Neuron (in vitro differentiated cells): ENCODE results near the gene ANKRD27.
"Not testable (repeated sequence)": the region's sequence is repeated elsewhere in the genome, so short reads cannot be mapped to it uniquely, and the experiment has no call there.

Experiments
- H2AFZ ChIP-seq: one replicate; pipeline ENCODE4 v1.6.1; 2013; ENCODE audit warnings: low read depth, mild to moderate bottlenecking, inconsistent platforms, low read length, moderate library complexity
- H3K27me3 ChIP-seq: one replicate; pipeline ENCODE4 v1.6.1; 2013; ENCODE audit warnings: low read length; ENCODE audit not compliant: insufficient read depth
- H3K36me3 ChIP-seq: one replicate; pipeline ENCODE4 v1.6.1; 2013; ENCODE audit warnings: low read length; ENCODE audit not compliant: insufficient read depth
- H3K4me1 ChIP-seq: one replicate; pipeline ENCODE4 v1.6.1; 2013; ENCODE audit warnings: low read length; ENCODE audit not compliant: insufficient read depth
- H3K4me3 ChIP-seq: 2 replicates; pipeline ENCODE4 v1.5.1; 2013; ENCODE audit warnings: mild to moderate bottlenecking, low read length, moderate library complexity
- H3K9me3 ChIP-seq: one replicate; pipeline ENCODE4 v1.6.1; 2013; ENCODE audit warnings: low read length

The ANKRD27 gene

DNA sequence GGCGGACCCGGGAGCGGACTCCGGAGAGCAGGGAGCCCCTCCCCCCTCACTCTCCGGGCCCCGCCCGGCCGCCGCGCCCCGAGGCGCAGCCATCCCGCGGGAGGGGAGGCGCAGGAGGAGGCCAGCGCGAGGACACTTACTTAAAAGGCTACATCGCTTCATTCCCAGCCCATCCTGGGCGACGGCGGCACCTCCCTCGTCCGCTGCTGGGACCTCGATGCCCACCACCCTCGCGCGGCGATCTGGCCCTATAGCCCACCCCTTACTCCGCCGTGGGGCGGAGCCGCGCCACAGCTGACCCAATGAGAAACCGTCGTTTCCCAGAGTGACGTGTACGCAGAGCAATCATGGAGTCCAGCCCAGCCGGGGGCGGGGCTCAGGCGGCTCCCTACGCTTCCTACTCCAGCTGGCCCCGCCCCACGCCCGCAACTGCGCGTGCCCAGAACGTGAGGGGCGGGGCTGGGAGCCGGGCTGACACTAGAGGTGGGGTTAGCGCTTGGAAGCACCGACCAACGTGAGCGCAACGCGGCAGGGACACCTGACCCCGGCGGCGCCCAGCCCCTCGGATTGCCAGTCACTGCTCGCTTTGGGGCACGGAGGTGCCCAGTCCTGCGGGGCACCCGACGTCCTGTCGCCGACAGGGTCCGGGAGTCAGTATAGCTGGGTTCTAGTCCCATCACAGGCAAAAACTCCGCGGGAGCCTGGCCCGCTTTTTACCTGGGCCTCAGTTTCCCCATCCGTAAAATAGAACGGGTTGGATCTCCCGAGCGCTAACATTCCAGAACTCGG is at the start of gene ANKRD27:
Gene ANKRD27, minus strand, starts transcription at position 250 of the 789 bp plus-strand sequence. CDS start 16,165 bp downstream, outside the sequence.
- H3K4me1 ChIP-seq, result peaks cover 9% of the 10 kb centered on the region
- H2AFZ ChIP-seq, result peak within 1 kb of the TSS; percentile 50
- peak within 1 kb of the TSS; percentile 84 for H3K4me3 ChIP-seq
- H3K36me3 ChIP-seq, result no peaks in the 10 kb centered on the region
- no peaks in the 10 kb centered on the region for H3K9me3 ChIP-seq
- peaks cover 32% of the 10 kb centered on the region for H3K27me3 ChIP-seq

DNA sequence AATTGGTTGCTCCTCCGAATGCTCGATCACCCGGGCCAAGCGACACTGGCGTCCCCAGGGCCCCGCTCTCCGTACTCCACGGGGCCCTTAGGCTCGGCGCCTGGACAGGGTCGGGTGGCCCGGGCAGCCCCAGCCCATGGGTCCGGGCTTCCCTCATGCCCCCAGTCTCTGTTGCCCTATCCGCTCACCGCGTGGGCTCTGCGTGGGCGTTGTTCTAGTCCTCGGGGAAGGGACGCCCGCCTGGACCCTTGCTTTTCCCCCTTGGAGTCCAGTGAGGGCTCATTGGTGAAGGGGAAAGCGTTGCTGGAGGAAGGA is 45.9 kb upstream of the ANKRD27 start:
- peaks cover 2% of the 10 kb centered on the region for H3K9me3 ChIP-seq
- H2AFZ ChIP-seq, result no peak overlapping the region
- no peaks in the 10 kb centered on the region for H3K4me1 ChIP-seq
- H3K27me3 ChIP-seq, result no peaks in the 10 kb centered on the region
- no peak overlapping the region for H3K4me3 ChIP-seq
- H3K36me3 ChIP-seq, result no peaks in the 10 kb centered on the region

DNA sequence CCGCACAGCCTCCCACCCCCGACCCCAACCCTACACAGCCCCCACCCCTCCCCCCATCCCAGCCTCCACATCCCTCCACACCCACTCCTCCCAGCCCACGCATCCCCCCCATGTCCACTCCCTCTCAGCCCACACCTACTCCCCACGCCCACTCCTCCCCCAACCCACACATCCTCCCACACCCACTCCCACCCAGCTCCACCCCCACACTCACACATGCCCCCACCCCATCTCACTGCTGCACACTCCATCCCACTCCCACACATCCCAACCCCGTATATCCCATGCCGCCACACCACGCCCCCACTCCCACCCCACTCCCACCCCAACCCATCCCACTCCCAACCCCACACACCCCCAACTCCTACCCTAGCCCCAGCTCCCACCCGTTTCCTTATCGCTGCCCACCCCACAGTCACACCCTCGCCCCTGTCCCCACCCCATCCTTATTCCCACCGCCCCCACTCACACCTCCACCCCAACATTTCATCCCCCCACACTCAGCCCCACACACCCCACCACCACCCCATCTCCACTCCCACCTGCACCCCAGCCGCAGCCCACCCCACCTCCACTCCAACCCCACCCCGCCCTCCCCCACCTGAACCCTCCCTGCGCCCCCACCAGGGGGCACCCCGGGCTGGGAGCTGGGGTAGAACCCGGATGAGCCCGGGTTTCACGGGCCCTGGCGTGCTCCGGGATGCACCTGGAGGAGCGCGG is 45.4 kb upstream of the ANKRD27 start:
- Histone ChIP-seq H3K36me3 (no peaks in the 10 kb centered on the region), H3K4me3 (no peak overlapping the region), H3K27me3 (no peaks in the 10 kb centered on the region), H3K9me3 (peaks cover 2% of the 10 kb centered on the region), H2AFZ (no peak overlapping the region), H3K4me1 (no peaks in the 10 kb centered on the region)

DNA sequence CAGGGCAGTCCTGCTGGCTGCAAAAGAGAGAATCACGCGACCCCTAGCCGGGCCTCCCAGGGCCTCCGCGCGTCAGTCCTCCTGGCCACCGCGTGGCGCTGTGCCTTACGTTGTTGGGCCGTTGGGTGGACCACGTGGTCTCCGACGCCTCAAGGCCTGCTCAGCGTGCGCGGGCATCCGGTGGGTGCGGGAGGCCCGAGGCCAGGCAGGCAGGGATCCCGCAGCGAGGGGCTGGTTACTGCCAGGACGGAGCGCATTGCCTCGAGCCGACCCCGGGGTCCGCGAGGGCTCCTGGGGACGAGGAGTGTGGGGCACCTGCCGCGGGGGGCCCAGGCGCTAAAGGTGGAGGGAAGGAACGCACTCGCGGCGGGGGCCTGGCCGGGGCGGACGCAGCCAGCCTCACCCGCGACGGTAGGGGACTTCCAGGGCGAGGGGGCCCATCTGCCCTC is 44.7 kb upstream of the ANKRD27 start, which contains the start of gene TDRD12:
Gene TDRD12, plus strand, starts transcription at position 157 of the 449 bp plus-strand sequence. CDS start 306 bp downstream, outside the sequence.
- Histone ChIP-seq H3K4me1 (no peaks in the 10 kb centered on the region), H3K36me3 (no peaks in the 10 kb centered on the region), H3K9me3 (peaks cover 2% of the 10 kb centered on the region), H2AFZ (no peak within 1 kb of the TSS), H3K27me3 (no peaks in the 10 kb centered on the region), H3K4me3 (no peak within 1 kb of the TSS)

DNA sequence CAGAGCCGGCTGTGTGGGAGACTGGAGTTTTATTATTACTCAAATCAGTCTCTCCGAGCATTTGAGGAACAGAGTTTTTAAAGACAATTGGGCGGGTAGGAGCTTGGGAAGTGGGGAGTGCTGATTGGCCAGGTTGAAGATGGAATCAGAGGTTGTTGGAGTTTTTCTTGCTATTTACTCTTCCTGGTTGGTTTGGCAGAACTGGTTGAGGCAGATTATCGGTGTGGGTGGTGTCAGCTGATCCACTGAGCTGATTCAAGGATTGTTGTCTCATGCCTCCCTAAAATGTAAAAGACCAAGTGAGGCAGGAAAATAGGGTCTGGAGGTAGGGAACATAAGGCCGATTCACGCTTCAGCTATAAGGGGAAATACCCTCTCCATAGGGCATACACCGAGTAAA is 43.3 kb upstream of the ANKRD27 start:
- Histone ChIP-seq H3K9me3 (peaks cover 2% of the 10 kb centered on the region), H3K36me3 (no peaks in the 10 kb centered on the region), H3K4me1 (no peaks in the 10 kb centered on the region), H2AFZ (no peak overlapping the region), H3K27me3 (no peaks in the 10 kb centered on the region), H3K4me3 (no peak overlapping the region)

DNA sequence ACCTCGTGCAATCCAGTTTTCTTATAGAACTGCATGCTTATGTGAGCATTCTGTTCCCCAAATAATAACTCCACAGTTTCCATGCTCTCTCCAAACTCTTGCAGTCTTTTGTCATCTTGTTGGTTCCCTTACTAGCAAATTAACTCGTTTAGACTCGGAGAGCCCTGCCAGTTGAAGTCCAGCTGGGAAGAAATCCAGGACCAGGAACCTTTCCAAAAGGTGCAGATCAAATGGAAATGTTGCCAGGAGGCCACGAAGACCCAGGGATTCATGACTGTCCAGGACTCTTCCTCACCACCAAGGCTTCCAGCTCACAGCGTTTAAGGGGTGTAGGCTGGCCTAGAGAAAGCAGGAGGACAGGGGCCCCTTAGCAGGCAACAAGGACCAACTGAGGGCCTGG is 42.5 kb upstream of the ANKRD27 start:
- no peak overlapping the region for H3K4me3 ChIP-seq
- H3K4me1 ChIP-seq, result no peaks in the 10 kb centered on the region
- no peak overlapping the region for H2AFZ ChIP-seq
- H3K36me3 ChIP-seq, result no peaks in the 10 kb centered on the region
- no peaks in the 10 kb centered on the region for H3K27me3 ChIP-seq
- H3K9me3 ChIP-seq, result peaks cover 2% of the 10 kb centered on the region

DNA sequence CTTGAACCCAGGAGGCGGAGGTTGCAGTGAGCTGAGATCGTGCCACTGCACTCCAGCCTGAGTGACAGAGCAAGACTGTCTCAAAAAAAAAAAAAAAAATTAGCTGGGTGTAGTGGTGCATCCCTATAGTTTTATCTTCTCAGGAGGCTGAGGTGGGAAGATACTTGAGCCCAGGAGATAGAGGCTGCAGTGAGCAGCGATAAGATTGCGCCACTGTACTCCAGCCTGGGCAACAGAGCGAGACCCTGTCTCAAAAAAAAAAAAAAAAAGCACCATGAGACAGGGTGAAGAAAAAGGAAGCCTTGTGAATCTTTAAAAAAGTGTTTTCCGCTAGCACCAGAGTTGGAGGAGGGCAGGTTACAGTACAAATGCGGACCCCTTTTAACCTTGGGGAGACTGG is 41.2 kb upstream of the ANKRD27 start:
- not testable (repeated sequence) for H3K4me3 ChIP-seq, H3K9me3 ChIP-seq, H3K4me1 ChIP-seq, H3K36me3 ChIP-seq, H3K27me3 ChIP-seq, H2AFZ ChIP-seq

DNA sequence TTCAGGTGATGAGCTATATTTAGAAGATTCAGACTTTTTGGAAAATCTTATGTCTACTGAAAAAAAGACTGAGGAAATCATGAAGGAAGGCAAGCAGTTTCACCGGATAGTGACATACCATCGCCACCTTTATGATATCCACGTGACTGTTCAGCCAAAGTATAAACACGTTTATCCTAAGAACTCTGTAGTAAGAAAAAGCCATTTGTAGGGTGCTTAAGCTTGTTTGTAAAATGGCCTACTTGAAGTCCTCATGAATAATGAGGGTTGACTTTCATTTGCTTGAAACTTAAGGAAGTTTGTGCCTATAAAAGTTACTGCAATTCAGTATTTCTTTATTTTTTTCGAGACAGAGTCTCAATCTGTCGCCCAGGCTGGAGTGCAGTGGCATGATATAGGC is 36.8 kb upstream of the ANKRD27 start:
- H3K9me3 ChIP-seq, result no peaks in the 10 kb centered on the region
- H3K4me3 ChIP-seq, result no peak overlapping the region
- no peaks in the 10 kb centered on the region for H3K36me3 ChIP-seq
- H3K4me1 ChIP-seq, result no peaks in the 10 kb centered on the region
- H2AFZ ChIP-seq, result no peak overlapping the region
- no peaks in the 10 kb centered on the region for H3K27me3 ChIP-seq

DNA sequence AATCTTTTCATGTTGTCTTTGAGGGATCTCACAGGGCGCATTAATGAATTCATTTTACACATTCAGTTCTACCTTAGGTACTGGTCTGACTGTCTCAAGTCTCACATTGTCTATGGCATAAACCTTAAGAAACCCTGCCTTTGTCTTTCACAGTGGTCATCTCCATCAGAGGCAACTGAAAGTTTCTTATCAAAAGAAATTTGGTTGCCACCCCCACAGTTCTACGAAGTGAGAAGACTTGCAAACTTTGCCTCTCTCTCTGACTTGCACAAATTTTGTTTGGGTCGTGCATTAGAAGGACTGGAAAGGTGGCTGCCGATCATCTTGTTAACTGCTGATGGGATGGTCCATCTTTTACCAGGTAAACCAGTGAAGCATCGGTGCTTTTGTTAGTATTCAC is 34.1 kb upstream of the ANKRD27 start:
- H3K27me3 ChIP-seq, result no peaks in the 10 kb centered on the region
- H3K9me3 ChIP-seq, result no peaks in the 10 kb centered on the region
- no peaks in the 10 kb centered on the region for H3K36me3 ChIP-seq
- no peaks in the 10 kb centered on the region for H3K4me1 ChIP-seq
- no peak overlapping the region for H2AFZ ChIP-seq
- no peak overlapping the region for H3K4me3 ChIP-seq

DNA sequence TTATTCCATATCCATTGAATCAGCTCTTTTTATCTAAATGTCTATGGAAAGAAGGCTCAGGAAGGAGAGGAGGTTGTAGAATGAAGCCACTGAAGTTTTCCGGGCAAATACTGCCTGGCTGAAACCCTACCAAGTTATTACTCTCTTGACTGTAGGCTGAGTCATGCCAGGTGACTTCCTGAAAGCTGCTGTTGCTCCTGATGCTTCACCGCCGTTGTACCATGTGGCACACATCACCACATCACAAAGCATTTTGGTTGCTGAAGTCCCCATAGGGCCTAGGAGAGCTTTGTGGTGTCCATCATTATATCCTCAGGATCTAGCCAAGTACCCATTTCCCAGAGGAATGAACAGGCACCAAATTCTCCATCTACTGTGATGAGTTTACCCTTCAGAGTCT is 33.5 kb upstream of the ANKRD27 start:
- H3K36me3 ChIP-seq, result no peaks in the 10 kb centered on the region
- H3K4me1 ChIP-seq, result no peaks in the 10 kb centered on the region

DNA sequence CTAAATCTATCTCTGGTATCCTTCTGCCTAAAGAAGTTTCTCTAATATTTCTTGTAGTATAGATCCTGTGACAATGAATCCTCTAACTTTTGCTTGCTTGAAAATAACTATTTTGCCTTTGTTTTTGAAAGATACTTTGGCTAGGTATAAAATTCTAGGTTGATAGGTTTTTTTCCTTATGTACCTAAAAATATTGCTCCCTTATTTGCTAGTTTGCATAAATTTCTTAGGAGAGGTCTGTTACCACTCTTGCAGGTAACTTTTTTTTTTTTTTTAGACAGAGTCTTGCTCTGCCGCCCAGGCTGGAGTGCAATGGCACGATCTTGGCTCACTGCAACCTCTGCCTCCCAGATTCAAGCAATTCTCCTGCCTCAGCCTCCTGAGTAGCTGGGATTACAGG is 29.0 kb upstream of the ANKRD27 start:
- H3K4me1 ChIP-seq, H3K4me3 ChIP-seq, H3K36me3 ChIP-seq, H3K9me3 ChIP-seq, H3K27me3 ChIP-seq, H2AFZ ChIP-seq: not testable (repeated sequence)

More for the DNA sequence above, 33.5 kb upstream of the ANKRD27 start:
- Histone ChIP-seq H3K27me3 (no peaks in the 10 kb centered on the region), H2AFZ (no peak overlapping the region), H3K4me3 (no peak overlapping the region), H3K9me3 (no peaks in the 10 kb centered on the region)

DNA sequence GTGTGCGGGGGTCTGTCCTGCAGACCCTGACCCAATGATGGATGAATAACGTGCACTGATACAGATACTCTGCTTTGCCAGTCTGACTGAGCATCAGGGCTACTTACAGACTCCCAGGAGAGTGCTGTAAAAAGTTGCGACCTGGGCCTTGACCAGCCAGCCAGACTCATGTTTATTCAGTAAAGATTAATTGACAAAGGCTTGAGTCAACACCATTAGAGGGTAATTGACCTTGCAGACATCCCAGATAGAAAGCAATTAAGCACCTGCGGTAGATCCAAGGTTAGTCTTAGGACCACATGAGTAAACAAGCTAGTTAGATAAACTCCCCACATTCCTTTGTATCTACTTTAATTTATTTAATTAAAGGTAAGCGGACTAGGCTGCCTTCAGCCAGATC is 27.0 kb upstream of the ANKRD27 start:
- no peaks in the 10 kb centered on the region for H3K27me3 ChIP-seq
- no peaks in the 10 kb centered on the region for H3K4me1 ChIP-seq
- H3K4me3 ChIP-seq, result no peak overlapping the region
- no peaks in the 10 kb centered on the region for H3K9me3 ChIP-seq
- no peak overlapping the region for H2AFZ ChIP-seq
- H3K36me3 ChIP-seq, result no peaks in the 10 kb centered on the region

DNA sequence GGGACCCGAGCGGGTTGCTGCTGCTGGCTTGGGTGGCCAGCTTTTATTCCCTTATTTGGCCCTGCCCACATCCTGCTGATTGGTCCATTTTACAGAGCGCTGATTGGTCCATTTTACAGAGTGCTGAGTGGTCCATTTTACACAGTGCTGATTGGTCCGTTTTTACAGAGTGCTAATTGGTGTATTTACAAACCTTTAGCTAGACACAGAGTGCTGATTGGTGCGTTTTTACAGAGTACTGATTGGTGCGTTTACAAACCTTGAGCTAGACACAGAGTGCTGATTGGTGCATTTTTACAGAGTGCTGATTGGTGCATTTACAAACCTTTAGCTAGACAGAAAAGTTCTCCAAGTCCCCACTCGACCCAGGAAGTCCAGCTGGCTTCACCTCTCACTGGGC is 25.1 kb upstream of the ANKRD27 start:
- H3K4me3 ChIP-seq, H3K9me3 ChIP-seq, H2AFZ ChIP-seq, H3K27me3 ChIP-seq, H3K4me1 ChIP-seq, H3K36me3 ChIP-seq: not testable (repeated sequence)
